Panc1 (cell line): Measurements from ENCODE around the gene TTC28. TPM values are rescaled to one million over a fixed set of nuclear protein-coding genes. Genes with fewer than 3 reads are reported as not detected.

Experiments
- ATAC-seq: fragments of 200-7000 bp; cut with Tn5 transposase; 2 replicates; pipeline ENCODE4 v1.9.1; 2020; ENCODE audit warnings: mild to moderate bottlenecking, moderate library complexity
- BruUV-seq: library from RNA; stranded (reverse); fragments of 400-500 nt; replicated peaks from 2 replicates; lab custom pipeline; 2021; lab: Mats Ljungman, UMichigan
- CTCF ChIA-PET: fragments of 300-600 bp; sonication (Branson Sonifier 250); formaldehyde crosslinking; loops from one replicate; lab custom pipeline; 2022; ENCODE audit warnings: antibody characterized with exemption; lab: Charles Lee
- POLR2A ChIA-PET: fragments of 300-600 bp; sonication (Branson Sonifier 250); formaldehyde crosslinking; loops from one replicate; lab custom pipeline; 2022; ENCODE audit warnings: antibody characterized with exemption; lab: Charles Lee
- DNase-seq: peaks from one replicate; pipeline ENCODE4 v3.0.0-alpha.2; 2010; ENCODE audit warnings: low read depth, low spot score
- H3K27ac ChIP-seq: 2 replicates; pipeline ENCODE4 v1.5.1; 2011; ENCODE audit warnings: mild to moderate bottlenecking, low read length, inconsistent platforms
- H3K27me3 ChIP-seq: fragments of 200-500 bp; sonication (Bioruptor generic); 2 replicates; pipeline ENCODE4 v1.6.0; 2014; ENCODE audit warnings: low read length, inconsistent platforms; ENCODE audit not compliant: control insufficient read depth, insufficient read depth
- H3K36me3 ChIP-seq: fragments of 200-500 bp; sonication (Bioruptor generic); 2 replicates; pipeline ENCODE4 v1.5.1; 2014; ENCODE audit warnings: inconsistent platforms, mild to moderate bottlenecking, low read length, moderate library complexity; ENCODE audit not compliant: control insufficient read depth, insufficient read depth
- H3K4me1 ChIP-seq: 2 replicates; pipeline ENCODE4 v1.5.1; 2011; ENCODE audit warnings: inconsistent platforms, mild to moderate bottlenecking, low read length, moderate library complexity; ENCODE audit not compliant: control insufficient read depth, insufficient read depth
- H3K4me3 ChIP-seq, 2 experiments: 2 replicates each; pipeline ENCODE4 v1.5.1; 2011 to 2012; ENCODE audit warnings: low read depth in 2 of 2, low read length in 2 of 2, mild to moderate bottlenecking in 2 of 2, inconsistent platforms in 1 of 2, moderate library complexity in 1 of 2
- H3K9me3 ChIP-seq: fragments of 200-500 bp; sonication (Bioruptor generic); 2 replicates; pipeline ENCODE4 v1.5.1; 2014; ENCODE audit warnings: low read depth, mild to moderate bottlenecking, inconsistent platforms, low read length, moderate library complexity; ENCODE audit not compliant: control insufficient read depth, insufficient read depth
- POLR2AphosphoS5 ChIP-seq: IDR thresholded peaks from 2 replicates; pipeline ENCODE4 v1.6.1; 2012; ENCODE audit warnings: mild to moderate bottlenecking, low read depth, low read length, moderate library complexity
- REST ChIP-seq, 2 experiments: IDR thresholded peaks; 2 replicates each; pipeline ENCODE4 v1.6.1; 2011 to 2012; ENCODE audit warnings: low read depth in 2 of 2, control low read depth in 1 of 2, low read length in 1 of 2, mild to moderate bottlenecking in 1 of 2, moderate library complexity in 1 of 2; ENCODE audit not compliant: insufficient read depth in 1 of 2
- SIN3A ChIP-seq: IDR thresholded peaks from 2 replicates; pipeline ENCODE4 v1.6.1; 2012; ENCODE audit warnings: low read depth, mild to moderate bottlenecking, low read length, moderate library complexity, borderline replicate concordance; ENCODE audit not compliant: insufficient read depth
- TCF7L2 ChIP-seq: IDR thresholded peaks from 2 replicates; pipeline ENCODE4 v1.6.1; 2011; ENCODE audit warnings: mild to moderate bottlenecking, low read depth, low read length, inconsistent platforms
- in situ Hi-C: cut with HindIII; loops from 2 replicates; pipeline ENCODE4 v1.10.0; 2016; ENCODE audit warnings: low sequenced_read_pairs, low pct_unique_long_range_greater_than_20kb
- intact Hi-C: fragments of 100-400 bp; cut with micrococcal nuclease; formaldehyde crosslinking; loops from one replicate; pipeline ENCODE4 v1.10.0; 2022; ENCODE audit not compliant: unreplicated experiment
- total RNA-seq: library from RNA; stranded (reverse); gene quantifications from one replicate; pipeline ENCODE4 v1.2.1, GENCODE V29; 2021; ENCODE audit not compliant: unreplicated experiment
- TF ChIP-seq, protein P1 (sequence below): fragments of 450-650 bp; IDR thresholded peaks from 2 replicates; pipeline ENCODE4 v1.5.1; 2017; ENCODE audit warnings: mild to moderate bottlenecking

TTC28 gene
- total RNA-seq, 1 experiment from 2014 or later = 24.8 TPM

DNA sequence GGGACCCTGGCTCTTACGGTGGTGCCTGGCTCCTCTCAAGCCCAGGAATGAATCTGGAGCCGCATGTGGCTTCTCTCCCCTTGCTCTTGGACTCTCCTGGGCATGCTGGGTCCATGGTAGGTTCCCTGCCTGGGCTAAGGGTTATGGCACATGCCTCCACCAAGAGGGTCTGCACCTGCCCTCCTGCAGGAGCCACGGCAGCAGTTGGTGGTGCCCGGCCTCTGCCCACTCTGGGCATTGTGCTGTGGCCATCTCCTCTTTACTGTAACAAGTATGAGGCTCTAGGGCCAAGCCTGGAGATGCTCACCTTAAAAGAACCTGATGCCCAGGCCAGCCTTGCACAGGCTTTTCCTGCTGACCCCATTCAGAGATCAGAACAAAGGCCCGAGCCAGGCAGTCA, 656.6 kb downstream of the TTC28 start:
- POLR2A ChIA-PET = no interaction called here

DNA sequence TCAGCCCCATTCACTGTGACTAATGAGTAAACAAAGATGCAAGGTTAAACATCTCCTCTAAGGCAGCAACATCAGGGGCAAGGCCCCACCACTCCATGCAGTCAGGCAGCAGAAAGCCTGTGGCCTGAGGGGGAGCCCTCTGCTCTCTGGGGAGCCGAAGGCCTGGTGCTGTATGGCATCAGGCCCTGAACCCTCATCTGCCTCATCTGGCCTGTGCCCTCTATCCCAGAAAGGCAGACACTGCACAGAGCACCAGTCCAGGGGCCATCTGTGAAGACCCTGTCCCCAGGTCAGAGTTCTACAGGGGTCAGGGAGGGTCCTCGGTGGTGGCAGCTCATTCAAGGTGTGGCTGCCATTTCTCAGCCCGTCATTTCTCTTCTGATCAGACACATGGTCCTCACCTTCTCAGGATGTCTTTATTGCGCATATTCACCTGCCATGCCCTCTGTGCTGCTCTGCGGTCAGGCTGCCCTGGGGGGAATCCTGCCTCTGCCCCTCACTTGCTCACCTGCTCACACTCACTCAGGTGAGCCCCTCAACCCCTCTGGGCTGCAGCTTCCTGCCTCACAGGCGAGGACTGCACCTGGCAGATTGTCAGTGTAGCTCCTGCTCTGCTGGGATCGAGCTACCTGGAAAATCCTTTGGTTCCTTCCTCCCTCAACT, 657.5 kb downstream of the TTC28 start:
- ChIA-PET CTCF (no interaction called here), POLR2A (no interaction called here)
- TF ChIP-seq POLR2AphosphoS5 (no peak), REST (IDR thresholded peaks at IDR 0.05; ENCODE audit: insufficient read depth in 1 of 2, low read depth in 2 of 2, low read length in 1 of 2) (no peak), TCF7L2 (no peak), SIN3A (no peak)
- TF ChIP-seq, protein P1, sequence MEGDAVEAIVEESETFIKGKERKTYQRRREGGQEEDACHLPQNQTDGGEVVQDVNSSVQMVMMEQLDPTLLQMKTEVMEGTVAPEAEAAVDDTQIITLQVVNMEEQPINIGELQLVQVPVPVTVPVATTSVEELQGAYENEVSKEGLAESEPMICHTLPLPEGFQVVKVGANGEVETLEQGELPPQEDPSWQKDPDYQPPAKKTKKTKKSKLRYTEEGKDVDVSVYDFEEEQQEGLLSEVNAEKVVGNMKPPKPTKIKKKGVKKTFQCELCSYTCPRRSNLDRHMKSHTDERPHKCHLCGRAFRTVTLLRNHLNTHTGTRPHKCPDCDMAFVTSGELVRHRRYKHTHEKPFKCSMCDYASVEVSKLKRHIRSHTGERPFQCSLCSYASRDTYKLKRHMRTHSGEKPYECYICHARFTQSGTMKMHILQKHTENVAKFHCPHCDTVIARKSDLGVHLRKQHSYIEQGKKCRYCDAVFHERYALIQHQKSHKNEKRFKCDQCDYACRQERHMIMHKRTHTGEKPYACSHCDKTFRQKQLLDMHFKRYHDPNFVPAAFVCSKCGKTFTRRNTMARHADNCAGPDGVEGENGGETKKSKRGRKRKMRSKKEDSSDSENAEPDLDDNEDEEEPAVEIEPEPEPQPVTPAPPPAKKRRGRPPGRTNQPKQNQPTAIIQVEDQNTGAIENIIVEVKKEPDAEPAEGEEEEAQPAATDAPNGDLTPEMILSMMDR = no peak
- BruUV-seq = no TSS peak
- Histone ChIP-seq H3K4me3 (no peak overlapping the region), H3K9me3 (no peaks in the 10 kb centered on the region), H3K4me1 (no peaks in the 10 kb centered on the region), H3K27ac (no peak overlapping the region), H3K27me3 (no peaks in the 10 kb centered on the region), H3K36me3 (no peaks in the 10 kb centered on the region)
- in situ Hi-C loops = no loop called here
- DNase-seq (no peak), ATAC-seq (no peak)
- intact Hi-C loops = no loop called here

More for the DNA sequence above, 656.6 kb downstream of the TTC28 start:
- H3K9me3 ChIP-seq = no peaks in the 10 kb centered on the region
- intact Hi-C loops (no loop called here), in situ Hi-C loops (no loop called here)
- no peaks in the 10 kb centered on the region for H3K4me1 ChIP-seq
- H3K36me3 ChIP-seq = no peaks in the 10 kb centered on the region
- no TSS peak for BruUV-seq
- CTCF ChIA-PET = no interaction called here
- H3K27ac ChIP-seq = no peak overlapping the region
- H3K4me3 ChIP-seq = no peak overlapping the region
- TF ChIP-seq SIN3A = no peak
- TF ChIP-seq, protein P1 = no peak
- no peak for TF ChIP-seq REST (IDR thresholded peaks at IDR 0.05; ENCODE audit: insufficient read depth in 1 of 2, low read depth in 2 of 2, low read length in 1 of 2)
- no peak for DNase-seq
- H3K27me3 ChIP-seq = no peaks in the 10 kb centered on the region
- ATAC-seq = no peak
